SW 1271 (cell line): ENCODE data around the gene GPR15LG.
"Not testable (repeated sequence)": the region's sequence is repeated elsewhere in the genome, so short reads cannot be mapped to it uniquely, and the experiment has no call there.

Experiments
- DNase-seq, 2 experiments: peaks; one replicate each; lab custom pipeline; 2025; lab: John Stamatoyannopoulos, UW

The GPR15LG gene

DNA sequence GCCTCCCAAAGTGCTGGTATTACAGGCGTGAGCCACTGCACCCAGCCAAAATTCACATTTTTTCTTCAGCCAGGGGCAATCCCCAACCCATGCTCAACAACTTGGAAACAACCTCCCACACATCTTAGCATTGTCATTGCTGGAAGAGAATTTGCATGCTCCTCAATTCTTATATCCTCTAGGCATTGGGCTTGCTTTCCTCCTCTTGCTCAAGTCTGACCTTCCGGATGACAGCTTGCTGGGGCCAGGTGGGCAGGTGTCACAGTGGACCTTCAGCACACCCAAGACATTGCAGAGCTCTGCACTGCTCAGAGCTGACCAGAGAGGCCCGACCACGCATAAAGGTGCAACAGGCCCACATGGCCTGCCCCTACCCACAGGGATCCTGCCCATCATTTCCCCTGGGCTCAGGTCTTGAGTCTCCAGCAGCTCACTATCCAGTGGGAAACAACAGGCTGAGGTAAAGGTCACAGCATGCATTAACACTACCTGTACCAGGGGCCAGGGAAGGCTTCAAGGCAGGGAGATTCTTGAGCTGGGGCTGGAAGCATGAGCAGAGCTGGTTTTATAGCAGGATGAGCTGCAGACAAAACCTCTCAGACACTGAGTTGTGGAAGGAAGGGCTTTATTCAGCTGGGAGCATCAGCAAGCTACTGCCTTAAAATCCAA lies 6.8 kb upstream of the GPR15LG start:
- no peak for DNase-seq

- DNase-seq = not testable (repeated sequence)
Observed at GRCh38 chr10:84167289-84167653, 6.3 kb upstream of the GPR15LG start.

DNA sequence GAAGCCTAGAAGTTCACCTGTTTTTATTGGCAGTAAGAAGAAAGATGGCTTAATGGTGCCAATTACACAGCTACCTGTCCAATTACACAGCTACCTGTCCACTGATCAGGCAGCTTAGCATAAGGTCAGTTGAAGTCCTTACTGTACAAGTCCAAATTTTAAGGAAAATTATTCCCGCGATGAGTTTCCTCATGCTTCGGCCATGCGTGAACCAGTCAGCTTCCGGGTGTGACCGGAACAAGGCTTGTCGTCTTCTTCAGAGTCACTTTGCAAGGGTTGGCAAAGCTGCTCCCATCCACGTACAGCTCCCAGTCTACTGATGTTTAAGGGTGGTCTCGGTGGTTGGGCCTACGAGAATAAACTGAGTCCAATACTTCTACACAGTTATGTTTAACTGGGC lies 5.2 kb upstream of the GPR15LG start:
- DNase-seq = not testable (repeated sequence)

DNA sequence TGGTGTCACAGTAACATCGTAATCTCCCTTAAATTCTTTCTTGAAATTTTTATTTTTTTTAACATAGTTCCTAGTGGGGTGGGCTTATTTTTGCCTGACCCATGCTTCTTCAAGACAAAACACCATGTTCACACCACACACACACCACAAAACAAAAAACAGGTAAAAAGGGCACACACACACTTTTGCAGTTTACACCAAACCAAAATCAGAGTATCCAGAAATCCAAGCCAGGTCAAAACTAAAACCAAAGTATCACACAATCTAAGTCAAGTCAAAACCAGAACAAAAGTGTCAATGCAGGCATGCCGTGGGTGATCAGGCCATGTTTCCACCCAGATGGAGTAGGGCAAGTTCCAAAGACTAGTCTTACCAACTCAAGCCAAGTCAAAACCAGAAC lies 2.4 kb upstream of the GPR15LG start:
- not testable (repeated sequence) for DNase-seq

GRCh38 chr10:84171700-84172466 lies 1.7 kb upstream of the GPR15LG start:
- DNase-seq = not testable (repeated sequence)

GRCh38 chr10:84172467-84173356 lies 889 bp upstream of the GPR15LG start:
- no peak for DNase-seq

DNA sequence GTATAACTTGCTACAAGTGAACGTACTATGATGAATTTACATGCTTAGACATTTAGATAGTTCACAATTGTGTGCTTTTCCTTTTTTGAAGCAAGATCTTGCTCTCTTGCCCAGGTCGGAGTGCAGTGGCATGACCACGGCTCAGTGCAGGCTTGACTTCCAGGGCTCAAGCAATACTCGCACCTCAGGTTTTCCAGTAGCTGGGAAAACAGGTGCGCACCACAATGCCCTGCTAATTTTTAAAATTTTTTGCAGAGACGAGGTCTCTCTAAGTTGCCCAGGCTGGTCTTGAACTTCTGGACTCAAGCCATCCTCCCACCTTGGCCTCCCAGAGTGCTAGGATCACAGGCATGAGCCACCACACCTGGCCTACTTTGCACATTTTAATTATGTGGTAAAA lies 1.8 kb downstream of the GPR15LG start:
- DNase-seq = no peak

DNA sequence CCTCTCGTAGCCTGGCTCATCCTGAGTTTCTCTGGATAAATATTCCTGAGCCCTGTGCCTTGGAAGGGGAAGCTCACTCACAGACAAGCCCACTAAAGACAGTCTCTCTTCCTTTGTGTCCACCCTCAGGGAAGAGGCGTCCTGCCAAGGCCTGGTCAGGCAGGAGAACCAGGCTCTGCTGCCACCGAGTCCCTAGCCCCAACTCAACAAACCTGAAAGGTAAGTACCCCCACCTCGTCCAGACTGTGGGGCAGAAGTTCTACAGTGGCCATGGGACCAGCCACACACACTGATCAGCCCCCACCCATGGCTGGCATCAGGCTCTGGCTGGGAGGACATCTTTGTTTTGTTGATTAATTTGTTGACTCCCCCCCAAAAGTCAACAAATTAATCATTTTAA lies 2.8 kb downstream of the GPR15LG start:
- DNase-seq = no peak

- no peak for DNase-seq
Observed at GRCh38 chr10:84176836-84177474, 3.4 kb downstream of the GPR15LG start.

DNA sequence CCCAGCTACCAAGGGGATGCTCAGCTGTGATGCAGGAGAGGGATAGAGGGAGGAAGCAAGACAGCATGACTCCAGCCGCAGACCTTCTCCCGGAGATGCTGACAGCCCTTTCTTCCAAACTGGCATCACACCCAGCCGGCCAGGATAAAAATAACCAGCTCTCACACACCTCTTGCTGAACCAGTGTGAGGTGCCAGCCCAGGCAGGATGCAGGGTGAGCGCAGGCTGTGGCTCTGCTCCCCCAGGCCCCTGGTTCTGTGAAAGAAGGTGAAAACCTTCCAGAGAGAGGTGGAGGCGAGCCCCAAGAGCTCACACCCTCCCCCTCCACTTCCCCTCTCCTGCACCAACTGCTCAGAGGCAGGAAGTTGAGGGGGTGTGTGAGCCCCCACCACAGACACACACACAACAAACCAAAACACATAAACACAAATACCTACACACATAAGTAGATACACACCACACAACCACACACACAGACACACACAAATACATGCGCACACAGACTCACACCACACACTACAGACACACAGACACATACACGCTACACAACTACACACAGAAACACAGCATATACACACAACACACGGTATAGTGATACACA lies 4.0 kb downstream of the GPR15LG start:
- DNase-seq = no peak

GRCh38 chr10:84178160-84178609 lies 4.6 kb downstream of the GPR15LG start:
- no peak for DNase-seq

DNA sequence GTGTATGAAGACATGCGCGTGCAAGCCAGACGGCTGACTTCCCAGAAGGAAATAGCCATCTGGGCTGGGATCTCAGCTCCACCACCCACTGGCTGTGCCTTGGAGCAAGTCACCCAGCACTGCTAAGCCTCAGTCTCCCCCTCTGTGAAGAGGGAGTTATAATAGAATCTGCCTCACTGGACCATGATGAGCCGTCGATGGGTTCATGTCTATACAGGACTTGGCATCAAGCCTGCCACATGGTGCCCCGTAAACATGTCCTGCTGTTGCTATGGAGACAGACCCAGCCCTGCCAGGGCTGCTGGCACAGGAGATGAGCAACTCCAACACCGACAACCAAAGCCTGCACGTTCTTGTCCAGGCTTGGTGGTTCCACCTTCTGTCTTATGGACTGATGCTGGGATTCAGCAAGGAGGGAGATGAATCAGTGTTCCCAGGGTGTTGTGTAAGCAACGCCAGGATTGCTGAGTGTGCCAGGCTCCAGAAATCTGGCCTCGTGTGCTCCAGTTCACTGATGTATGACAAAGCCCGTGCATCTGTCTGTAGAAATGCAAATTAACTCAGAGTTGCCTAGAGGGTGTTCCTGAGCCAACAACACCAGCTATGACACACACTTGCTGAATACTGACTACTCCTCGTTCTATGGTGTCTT lies 5.6 kb downstream of the GPR15LG start:
- DNase-seq = no peak

DNA sequence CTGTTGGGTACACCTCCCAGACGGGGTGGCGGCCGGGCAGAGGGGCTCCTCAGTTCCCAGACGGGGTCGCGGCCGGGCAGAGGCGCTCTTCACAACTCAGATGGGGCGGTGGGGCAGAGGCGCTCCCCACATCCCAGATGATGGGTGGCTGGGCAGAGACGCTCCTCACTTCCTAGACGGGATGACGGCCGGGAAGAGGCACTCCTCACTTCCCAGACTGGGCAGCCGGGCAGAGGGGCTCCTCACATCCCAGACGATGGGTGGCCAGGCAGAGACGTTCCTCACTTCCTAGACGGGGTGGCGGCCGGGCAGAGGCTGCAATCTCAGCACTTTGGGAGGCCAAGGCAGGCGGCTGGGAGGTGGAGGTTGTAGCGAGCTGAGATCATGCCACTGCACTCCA lies 6.8 kb downstream of the GPR15LG start:
- not testable (repeated sequence) for DNase-seq

DNA sequence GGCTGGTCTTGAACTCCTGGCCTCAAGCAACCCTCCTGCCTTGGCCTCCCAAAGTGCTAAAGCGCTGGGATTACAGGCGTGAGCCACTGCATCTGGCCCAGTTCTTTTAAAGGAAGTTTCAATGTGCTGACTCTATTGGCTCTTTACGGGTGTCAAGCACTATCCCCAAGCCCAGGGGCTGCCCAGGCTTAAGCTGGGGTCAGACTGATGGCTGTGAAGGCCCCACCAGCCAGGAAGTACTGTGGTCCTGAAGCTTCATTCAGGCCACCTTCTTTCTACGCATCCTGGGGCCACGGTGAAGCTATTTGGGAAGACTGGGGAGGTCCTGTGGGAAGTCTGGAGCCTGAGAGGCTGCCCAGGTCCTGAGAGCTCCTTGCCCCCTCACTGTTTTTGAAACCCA lies 8.0 kb downstream of the GPR15LG start:
- DNase-seq = no peak

DNA sequence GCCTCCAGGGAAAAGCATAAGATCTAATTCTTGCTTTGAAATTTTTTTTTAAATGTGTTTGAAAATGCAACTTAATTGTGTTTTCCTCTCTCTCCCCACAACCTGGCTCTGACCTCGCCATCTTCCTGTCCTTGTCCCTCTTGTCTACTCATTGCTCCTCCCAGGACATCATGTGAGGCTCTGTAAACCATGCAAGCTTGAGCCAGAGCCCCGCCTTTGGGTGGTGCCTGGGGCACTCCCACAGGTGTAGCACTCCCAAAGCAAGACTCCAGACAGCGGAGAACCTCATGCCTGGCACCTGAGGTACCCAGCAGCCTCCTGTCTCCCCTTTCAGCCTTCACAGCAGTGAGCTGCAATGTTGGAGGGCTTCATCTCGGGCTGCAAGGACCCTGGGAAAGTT lies 10.9 kb downstream of the GPR15LG start:
- no peak for DNase-seq

DNA sequence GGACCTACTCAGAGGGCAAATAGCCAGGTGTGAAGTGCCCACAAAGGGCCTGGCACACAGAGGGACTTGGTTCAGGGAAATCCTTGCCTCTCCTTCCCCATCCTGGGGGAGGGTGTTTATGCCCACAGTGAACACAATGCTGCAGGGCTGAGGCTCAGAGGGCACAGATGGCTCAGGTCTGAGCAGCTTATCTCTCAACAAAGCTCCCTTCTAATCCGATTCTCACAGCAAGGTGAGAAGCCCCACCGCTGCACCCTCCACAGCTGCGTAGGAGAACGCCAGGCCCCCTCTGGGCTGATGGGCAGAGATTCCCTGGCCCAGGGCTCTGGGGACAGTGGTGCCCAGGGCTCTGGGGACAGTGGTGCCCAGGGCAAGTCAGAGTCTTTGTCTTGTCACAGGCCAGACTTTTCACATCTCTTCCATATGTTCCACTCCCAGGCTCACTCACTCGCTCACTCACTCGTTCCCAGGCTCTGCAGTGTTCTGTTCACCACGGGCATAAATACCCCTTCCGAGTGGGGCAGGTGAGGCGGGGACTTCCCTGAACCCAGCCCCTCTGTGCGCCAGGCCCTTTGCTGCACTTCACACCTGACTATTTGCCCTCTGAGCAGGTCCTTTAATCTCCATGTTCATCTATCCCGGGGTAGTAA lies 12.1 kb downstream of the GPR15LG start:
- DNase-seq = no peak

- no peak for DNase-seq
Observed at GRCh38 chr10:84188815-84189214, 15.2 kb downstream of the GPR15LG start.

GRCh38 chr10:84190621-84191020 lies 17.0 kb downstream of the GPR15LG start:
- no peak for DNase-seq

- DNase-seq = no peak
Observed at GRCh38 chr10:84191106-84191505, 17.5 kb downstream of the GPR15LG start.

- no peak for DNase-seq
Observed at GRCh38 chr10:84193327-84193726, 19.7 kb downstream of the GPR15LG start.
